HL-60/S4 treated with retinoic acid at 250 ng/mL for 4 days and 3 days (cell line): ENCODE data around the gene ITGB5.

Experiments
- in situ Hi-C: fragments of 300-500 bp; cut with MboI; formaldehyde crosslinking; loops from 2 replicates; pipeline ENCODE4 v1.7.0; 2022; ENCODE audit warnings: low sequenced_read_pairs

The ITGB5 gene

GRCh38 chr3:124895756-124896155 lies 8.6 kb upstream of the ITGB5 start:
- in situ Hi-C loops: no loop called here

GRCh38 chr3:124893526-124893925 lies 6.4 kb upstream of the ITGB5 start:
- in situ Hi-C loops: no loop called here

- in situ Hi-C loops: no loop called here
Observed at GRCh38 chr3:124890573-124891190, 3.5 kb upstream of the ITGB5 start.

GRCh38 chr3:124888482-124889441 lies 1.6 kb upstream of the ITGB5 start:
- in situ Hi-C loops: no loop called here

- in situ Hi-C loops: no loop called here
Observed at GRCh38 chr3:124887932-124888298, 750 bp upstream of the ITGB5 start.

GRCh38 chr3:124886168-124887056 lies 753 bp downstream of the ITGB5 start:
- in situ Hi-C loops: no loop called here

- in situ Hi-C loops: no loop called here
Observed at GRCh38 chr3:124885466-124886167, 1.5 kb downstream of the ITGB5 start.

GRCh38 chr3:124884474-124885101 lies 2.6 kb downstream of the ITGB5 start:
- in situ Hi-C loops: no loop called here

GRCh38 chr3:124883766-124884473 lies 3.2 kb downstream of the ITGB5 start:
- in situ Hi-C loops: no loop called here

- in situ Hi-C loops: no loop called here
Observed at GRCh38 chr3:124882816-124883747, 4.1 kb downstream of the ITGB5 start.

GRCh38 chr3:124881976-124882697 lies 5.0 kb downstream of the ITGB5 start:
- in situ Hi-C loops: no loop called here

- in situ Hi-C loops: no loop called here
Observed at GRCh38 chr3:124879337-124879680, 7.9 kb downstream of the ITGB5 start.

- in situ Hi-C loops: no loop called here
Observed at GRCh38 chr3:124878561-124879336, 8.4 kb downstream of the ITGB5 start.

- in situ Hi-C loops: no loop called here
Observed at GRCh38 chr3:124877674-124878073, 9.5 kb downstream of the ITGB5 start.

GRCh38 chr3:124876401-124876878 lies 10.7 kb downstream of the ITGB5 start:
- in situ Hi-C loops: no loop called here

- in situ Hi-C loops: no loop called here
Observed at GRCh38 chr3:124873226-124873625, 13.9 kb downstream of the ITGB5 start.

GRCh38 chr3:124867511-124867910 lies 19.7 kb downstream of the ITGB5 start:
- in situ Hi-C loops: no loop called here
